Endothelial cell of umbilical vein (primary cell): ENCODE data around the gene NTSR1. TPM values are rescaled to one million over a fixed set of nuclear protein-coding genes. Genes with fewer than 3 reads are reported as not detected.

Source experiments
- BruUV-seq: library from RNA; stranded (reverse); fragments of 400-500 nt; replicated peaks from 2 replicates; lab custom pipeline; 2021; lab: Mats Ljungman, UMichigan
- CTCF ChIA-PET: fragments of 300-600, 350-600 bp; sonication (Branson Sonifier 250); formaldehyde crosslinking; loops from one replicate; lab custom pipeline; 2021; ENCODE audit warnings: antibody characterized with exemption, inconsistent platforms; lab: Charles Lee
- POLR2A ChIA-PET: fragments of 300-600, 350-600 bp; sonication (Branson Sonifier 250); formaldehyde crosslinking; loops from one replicate; lab custom pipeline; 2021; ENCODE audit warnings: antibody characterized with exemption, inconsistent platforms; lab: Charles Lee
- DNase-seq: peaks from one replicate; pipeline ENCODE4 v3.0.0-alpha.2; 2011; ENCODE audit warnings: low read depth, low spot score
- FAIRE-seq: peaks from 2 replicates; lab custom pipeline; 2011; peaks lifted over from hg19 to GRCh38; lab: Jason Lieb, UNC
- H2AFZ ChIP-seq: 2 replicates; pipeline ENCODE4 v1.6.0; 2012; ENCODE audit warnings: low read depth, low read length, control low read depth, inconsistent platforms
- H3K27ac ChIP-seq: 2 replicates; pipeline ENCODE4 v1.5.1; 2011; ENCODE audit warnings: low read depth, mild to moderate bottlenecking, control low read depth, low read length, moderate library complexity; ENCODE audit not compliant: insufficient read depth
- H3K27me3 ChIP-seq, 2 experiments: 2 replicates each; pipeline versions ENCODE4 v1.6.0 to v1.6.1; 2011; ENCODE audit warnings: low read length in 2 of 2, mixed read lengths in 1 of 2; ENCODE audit not compliant: control insufficient read depth in 2 of 2, insufficient read depth in 2 of 2
- H3K36me3 ChIP-seq, 2 experiments: 2 replicates in 1 of 2; 3 replicates in 1 of 2; pipeline ENCODE4 v1.5.1; 2011; ENCODE audit warnings: low read length in 2 of 2, mild to moderate bottlenecking in 1 of 2, moderate library complexity in 1 of 2; ENCODE audit not compliant: control insufficient read depth in 2 of 2, insufficient read depth in 2 of 2; ENCODE audit errors: extremely low read depth in 1 of 2
- H3K4me1 ChIP-seq: 3 replicates; pipeline ENCODE4 v1.5.1; 2011; ENCODE audit warnings: mild to moderate bottlenecking, low read length; ENCODE audit not compliant: control insufficient read depth, insufficient read depth; ENCODE audit errors: extremely low read depth
- H3K4me2 ChIP-seq: 2 replicates; pipeline ENCODE4 v1.6.1; 2011; ENCODE audit warnings: low read length, control low read depth, mixed read lengths; ENCODE audit not compliant: insufficient read depth
- H3K4me3 ChIP-seq, 3 experiments: fragments of 200-600 bp in 1 of 3; sonication (generic), shearing (Covaris generic) in 1 of 3; replicated peaks in 1 of 3; 2 replicates each; pipeline ENCODE4 v1.5.1; 2011 to 2016; ENCODE audit warnings: control low read depth in 3 of 3, low read length in 3 of 3, mild to moderate bottlenecking in 2 of 3, inconsistent platforms in 1 of 3, low read depth in 1 of 3, moderate library complexity in 1 of 3; ENCODE audit not compliant: insufficient read depth in 1 of 3
- H3K79me2 ChIP-seq: 2 replicates; pipeline ENCODE4 v1.6.0; 2012; ENCODE audit warnings: low read length, inconsistent platforms; ENCODE audit not compliant: control insufficient read depth, insufficient read depth
- H3K9ac ChIP-seq: replicated peaks from 2 replicates; pipeline ENCODE3; 2011; ENCODE audit warnings: low read length, control low read depth; ENCODE audit not compliant: insufficient read depth; ENCODE audit errors: extremely low read depth
- H3K9me1 ChIP-seq: replicated peaks from 3 replicates; pipeline ENCODE4 v1.6.0; 2011; ENCODE audit warnings: mild to moderate bottlenecking, low read length; ENCODE audit not compliant: control insufficient read depth, insufficient read depth; ENCODE audit errors: extremely low read depth
- H3K9me3 ChIP-seq: replicated peaks from 2 replicates; pipeline ENCODE4 v1.5.1; 2012; ENCODE audit warnings: low read length, inconsistent platforms; ENCODE audit not compliant: control insufficient read depth, insufficient read depth
- H4K20me1 ChIP-seq: replicated peaks from 2 replicates; pipeline ENCODE3; 2011; ENCODE audit warnings: mild to moderate bottlenecking, low read length; ENCODE audit not compliant: control insufficient read depth, insufficient read depth; ENCODE audit errors: extremely low read depth
- EZH2 ChIP-seq: IDR thresholded peaks from 2 replicates; pipeline ENCODE4 v1.6.1; 2012; ENCODE audit warnings: borderline replicate concordance, low read depth, mild to moderate bottlenecking, moderate library complexity, low read length, inconsistent platforms; ENCODE audit not compliant: severe bottlenecking
- FOS ChIP-seq: IDR thresholded peaks from 2 replicates; pipeline ENCODE4 v1.6.1; 2011; ENCODE audit warnings: mild to moderate bottlenecking, low read length, moderate library complexity, borderline replicate concordance; ENCODE audit not compliant: insufficient read depth
- GATA2 ChIP-seq: IDR thresholded peaks from 2 replicates; pipeline ENCODE4 v1.7.0; 2011; ENCODE audit warnings: low read depth, mild to moderate bottlenecking, moderate library complexity, mixed read lengths, low read length; ENCODE audit not compliant: insufficient read length, insufficient read depth
- JUN ChIP-seq: IDR thresholded peaks from 2 replicates; pipeline ENCODE4 v1.6.1; 2011; ENCODE audit warnings: borderline replicate concordance, low read depth; ENCODE audit not compliant: insufficient read length, insufficient read depth
- MYC ChIP-seq: IDR thresholded peaks from one replicate; pipeline ENCODE4 v1.6.1; 2011; ENCODE audit warnings: mild to moderate bottlenecking, low read depth, low read length
- POLR2A ChIP-seq: IDR thresholded peaks from 2 replicates; pipeline ENCODE4 v1.6.1; 2012; ENCODE audit warnings: low read depth, mild to moderate bottlenecking, control low read depth, low read length
- POLR2AphosphoS5 ChIP-seq: IDR thresholded peaks from 2 replicates; pipeline ENCODE4 v1.6.1; 2012; ENCODE audit warnings: low read depth, mild to moderate bottlenecking, control low read depth, low read length, moderate library complexity; ENCODE audit not compliant: insufficient read depth
- dilution Hi-C: fragments of 300-500 bp; cut with MboI; formaldehyde crosslinking; loops from one replicate; pipeline ENCODE4 v1.15.0; 2019; ENCODE audit warnings: low sequenced_read_pairs; ENCODE audit not compliant: extremely low pct_ligation_motif_present
- intact Hi-C: fragments of 100-400 bp; cut with micrococcal nuclease; formaldehyde crosslinking; loops from one replicate; pipeline ENCODE4 v1.10.0; 2022
- polyA plus RNA-seq, 4 experiments: library from polyadenylated mRNA; depleted of rRNA in 3 of 4; stranded (reverse) in 3 of 4; unstranded in 1 of 4; fragments of >200 nt; gene quantifications; 2 replicates each; pipeline versions ENCODE4 v1.2.1 to v1.2.3, GENCODE V29; 2011 to 2012; ENCODE audit warnings: missing spikeins in 1 of 4
- total RNA-seq: library from RNA; stranded (reverse); gene quantifications from 2 replicates; pipeline ENCODE4 v1.2.3, GENCODE V29; 2021
- TF ChIP-seq, protein P1 (sequence below), 2 donors: IDR thresholded peaks; 1 replicate in 1 of 2; 2 replicates in 1 of 2; pipeline ENCODE4 v1.5.1; 2011; ENCODE audit warnings: low read length in 2 of 2, mild to moderate bottlenecking in 2 of 2, moderate library complexity in 2 of 2, control low read depth in 1 of 2, inconsistent platforms in 1 of 2, low read depth in 1 of 2; ENCODE audit not compliant: insufficient read depth in 1 of 2; ENCODE audit errors: extremely low read depth in 1 of 2
- TF ChIP-seq, protein P2 (sequence below): IDR thresholded peaks from 2 replicates; pipeline ENCODE4 v1.6.1; 2011; ENCODE audit not compliant: insufficient read depth, insufficient read length

Gene NTSR1
- total and polyA plus RNA-seq, 2 donors (not counting 3 experiments of a cell fraction or from before 2014, with no cell fraction given), result 0.14 to 2.1 TPM

DNA sequence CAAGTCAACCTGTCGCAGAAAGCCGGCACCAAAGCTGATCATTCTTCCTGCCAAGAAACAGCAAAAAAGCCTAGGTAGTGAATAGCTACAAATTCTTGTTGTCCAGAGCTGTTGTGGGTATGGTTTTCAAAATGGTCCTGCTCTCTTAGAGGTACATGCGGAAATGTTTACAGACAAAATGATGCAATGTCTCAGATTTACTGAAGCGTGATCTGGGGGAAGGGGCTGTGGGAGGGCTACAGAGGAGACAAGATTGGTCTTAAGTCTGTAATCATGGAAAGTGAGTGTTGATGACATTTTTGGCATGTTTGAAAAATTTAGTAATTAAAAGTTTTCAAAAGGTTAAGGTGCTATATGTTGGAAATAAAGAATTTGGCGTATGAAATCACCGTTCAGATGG, 6.2 kb downstream of the NTSR1 start:
- intact Hi-C loops, result no loop called here
- Histone ChIP-seq H3K36me3 (no peaks in the 10 kb centered on the region), H3K9me3 (no peaks in the 10 kb centered on the region), H3K9me1 (no peaks in the 10 kb centered on the region), H3K4me3 (no peak overlapping the region), H3K27ac (no peak overlapping the region), H3K27me3 (peaks cover 6 to 8% of the 10 kb centered on the region in 2 experiments), H3K4me1 (no peaks in the 10 kb centered on the region), H4K20me1 (no peaks in the 10 kb centered on the region), H3K4me2 (no peak overlapping the region), H3K79me2 (no peaks in the 10 kb centered on the region), H2AFZ (no peak overlapping the region), H3K9ac (no peak overlapping the region)
- no TSS peak for BruUV-seq
- dilution Hi-C loops, result no loop called here
- DNase-seq (no peak), FAIRE-seq (no peak)
- TF ChIP-seq, protein P1, sequence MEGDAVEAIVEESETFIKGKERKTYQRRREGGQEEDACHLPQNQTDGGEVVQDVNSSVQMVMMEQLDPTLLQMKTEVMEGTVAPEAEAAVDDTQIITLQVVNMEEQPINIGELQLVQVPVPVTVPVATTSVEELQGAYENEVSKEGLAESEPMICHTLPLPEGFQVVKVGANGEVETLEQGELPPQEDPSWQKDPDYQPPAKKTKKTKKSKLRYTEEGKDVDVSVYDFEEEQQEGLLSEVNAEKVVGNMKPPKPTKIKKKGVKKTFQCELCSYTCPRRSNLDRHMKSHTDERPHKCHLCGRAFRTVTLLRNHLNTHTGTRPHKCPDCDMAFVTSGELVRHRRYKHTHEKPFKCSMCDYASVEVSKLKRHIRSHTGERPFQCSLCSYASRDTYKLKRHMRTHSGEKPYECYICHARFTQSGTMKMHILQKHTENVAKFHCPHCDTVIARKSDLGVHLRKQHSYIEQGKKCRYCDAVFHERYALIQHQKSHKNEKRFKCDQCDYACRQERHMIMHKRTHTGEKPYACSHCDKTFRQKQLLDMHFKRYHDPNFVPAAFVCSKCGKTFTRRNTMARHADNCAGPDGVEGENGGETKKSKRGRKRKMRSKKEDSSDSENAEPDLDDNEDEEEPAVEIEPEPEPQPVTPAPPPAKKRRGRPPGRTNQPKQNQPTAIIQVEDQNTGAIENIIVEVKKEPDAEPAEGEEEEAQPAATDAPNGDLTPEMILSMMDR (IDR thresholded peaks at IDR 0.05; ENCODE audit: extremely low read depth in 1 of 2, insufficient read depth in 1 of 2, low read depth in 1 of 2, low read length in 2 of 2), result no peak
- TF ChIP-seq JUN (no peak), MYC (no peak), POLR2AphosphoS5 (no peak), FOS (no peak), GATA2 (no peak), POLR2A (no peak), EZH2 (no peak)
- TF ChIP-seq, protein P2, sequence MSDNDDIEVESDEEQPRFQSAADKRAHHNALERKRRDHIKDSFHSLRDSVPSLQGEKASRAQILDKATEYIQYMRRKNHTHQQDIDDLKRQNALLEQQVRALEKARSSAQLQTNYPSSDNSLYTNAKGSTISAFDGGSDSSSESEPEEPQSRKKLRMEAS, result no peak
- CTCF ChIA-PET, result interaction anchor here (0.7 to 1.2 kb wide), 2 partner anchors 8 to 76 kb away, joined by 3 read pairs; no protein-coding TSS in a partner anchor
- POLR2A ChIA-PET, result no interaction called here
